Sciatic nerve (tissue), 2 donors: Measurements from ENCODE around the gene FAM78A. TPM values are rescaled to one million over a fixed set of nuclear protein-coding genes. Genes with fewer than 3 reads are reported as not detected.

Source experiments
- ATAC-seq: fragments of 200-7000 bp; cut with Tn5 transposase; one replicate; pipeline ENCODE4 v1.9.1; 2020; ENCODE audit warnings: mild to moderate bottlenecking, moderate library complexity
- DNase-seq: peaks from one replicate; pipeline ENCODE4 v3.0.0-alpha.2; 2020; ENCODE audit warnings: low spot score
- intact Hi-C: fragments of 100-400 bp; cut with DNase I; formaldehyde crosslinking; loops from one replicate; pipeline ENCODE4 v1.14.2; 2022
- total RNA-seq: library from RNA; stranded (reverse); fragmentation: NEBNext Ultra II Directional; extraction: Animal tissue kit (Norgen Biotek cat#: 25700); gene quantifications from one replicate; pipeline ENCODE4 v1.2.1, GENCODE V29; 2021
- donor health status: DM: no; HTN: no; CAD: no.
- donor health status: DM: no; HTN: no; CAD: no.

FAM78A gene
- total RNA-seq, 1 donor from 2014 or later = 4.2 TPM

DNA sequence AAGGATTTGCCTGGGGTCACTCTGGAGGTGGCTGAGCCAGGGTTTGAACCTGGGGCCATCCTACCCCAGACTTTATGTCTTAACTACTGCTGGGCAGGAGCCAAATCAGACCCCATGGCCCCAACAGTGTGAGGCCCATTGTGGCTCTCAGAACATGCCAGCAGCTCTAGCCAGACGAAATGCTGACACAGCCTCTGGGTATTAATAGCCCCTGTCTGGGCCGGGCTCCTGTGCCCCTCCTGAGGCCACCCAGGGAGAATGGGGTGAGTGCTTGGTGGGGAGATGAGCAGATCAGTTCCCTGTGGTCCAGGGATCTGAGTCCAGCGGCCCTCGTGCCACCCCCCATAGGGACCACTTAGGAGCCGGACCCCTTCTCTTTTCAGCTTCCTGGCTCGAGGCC lies 11.0 kb upstream of the FAM78A start:
- DNase-seq (no peak), ATAC-seq (no peak)
- intact Hi-C loops = no loop called here

- intact Hi-C loops = no loop called here
- DNase-seq = no peak
- no peak for ATAC-seq
Measured at GRCh38 chr9:131284856-131285255, 8.5 kb upstream of the FAM78A start.

- intact Hi-C loops = no loop called here
- DNase-seq = no peak
- ATAC-seq = no peak
Measured at GRCh38 chr9:131282688-131283422, 6.5 kb upstream of the FAM78A start.

DNA sequence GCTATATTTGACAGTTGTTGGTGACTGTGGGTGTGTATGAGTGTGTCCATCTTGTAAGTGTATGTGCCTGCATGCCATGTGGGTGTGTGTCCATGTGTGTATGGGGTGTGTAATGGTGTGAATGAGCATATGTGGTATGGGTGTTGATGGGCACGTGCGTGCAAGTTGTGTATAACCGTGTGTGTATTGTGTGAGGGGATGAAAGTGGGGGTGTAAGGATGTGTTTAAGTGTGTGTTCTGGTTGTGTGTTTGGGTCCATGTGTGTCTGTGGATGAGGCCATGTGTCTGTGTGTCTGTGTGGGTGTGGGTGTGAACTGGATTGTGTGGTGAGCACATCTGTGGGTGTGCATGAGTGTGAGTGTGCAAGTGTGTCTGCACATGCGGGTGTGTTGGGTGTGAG lies 5.9 kb upstream of the FAM78A start:
- ATAC-seq (no peak), DNase-seq (no peak)
- intact Hi-C loops = no loop called here

DNA sequence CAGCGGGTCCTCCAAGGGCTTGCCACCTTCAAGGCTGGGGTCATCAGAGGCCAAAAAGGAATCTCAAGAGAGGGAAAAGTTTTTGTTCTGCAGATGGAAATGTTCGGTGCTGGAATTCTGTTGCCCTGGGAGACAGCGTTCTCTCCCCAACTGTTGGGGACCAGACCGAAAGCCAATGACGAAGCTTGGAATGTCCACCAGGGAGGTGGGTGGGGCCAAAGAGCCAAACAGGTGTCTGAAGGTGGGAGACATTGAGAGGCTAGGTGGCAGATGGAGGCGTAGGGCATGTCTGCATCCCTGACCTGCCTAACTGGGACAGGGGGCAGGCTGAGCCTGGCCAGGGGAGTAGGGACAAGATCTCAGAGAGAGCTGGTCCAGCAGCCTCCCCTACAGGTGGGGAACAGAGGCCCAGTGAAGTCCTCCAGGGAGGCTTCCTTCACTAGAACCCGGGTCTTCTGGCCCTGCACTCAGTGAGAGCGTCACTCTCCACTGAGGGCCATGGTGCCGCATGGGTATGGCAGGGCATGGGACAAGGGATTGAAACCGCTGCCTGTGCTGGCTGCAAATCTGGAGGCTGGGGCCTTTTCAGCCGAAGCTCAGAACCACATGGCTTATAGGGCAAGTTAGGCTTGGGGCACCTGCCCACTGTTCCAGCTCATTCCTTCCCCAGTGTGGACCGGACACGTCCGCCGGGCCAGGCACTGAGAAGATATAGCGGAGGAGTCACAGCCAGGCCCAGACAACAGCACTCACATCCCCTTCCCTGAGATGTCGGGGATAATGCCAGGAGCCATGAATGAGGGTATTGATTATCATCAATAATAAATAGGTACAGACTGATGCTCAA lies 5.0 kb upstream of the FAM78A start:
- DNase-seq = no peak
- intact Hi-C loops = no loop called here
- no peak for ATAC-seq

GRCh38 chr9:131280660-131281059 lies 4.3 kb upstream of the FAM78A start:
- intact Hi-C loops = no loop called here
- ATAC-seq (no peak), DNase-seq (no peak)

DNA sequence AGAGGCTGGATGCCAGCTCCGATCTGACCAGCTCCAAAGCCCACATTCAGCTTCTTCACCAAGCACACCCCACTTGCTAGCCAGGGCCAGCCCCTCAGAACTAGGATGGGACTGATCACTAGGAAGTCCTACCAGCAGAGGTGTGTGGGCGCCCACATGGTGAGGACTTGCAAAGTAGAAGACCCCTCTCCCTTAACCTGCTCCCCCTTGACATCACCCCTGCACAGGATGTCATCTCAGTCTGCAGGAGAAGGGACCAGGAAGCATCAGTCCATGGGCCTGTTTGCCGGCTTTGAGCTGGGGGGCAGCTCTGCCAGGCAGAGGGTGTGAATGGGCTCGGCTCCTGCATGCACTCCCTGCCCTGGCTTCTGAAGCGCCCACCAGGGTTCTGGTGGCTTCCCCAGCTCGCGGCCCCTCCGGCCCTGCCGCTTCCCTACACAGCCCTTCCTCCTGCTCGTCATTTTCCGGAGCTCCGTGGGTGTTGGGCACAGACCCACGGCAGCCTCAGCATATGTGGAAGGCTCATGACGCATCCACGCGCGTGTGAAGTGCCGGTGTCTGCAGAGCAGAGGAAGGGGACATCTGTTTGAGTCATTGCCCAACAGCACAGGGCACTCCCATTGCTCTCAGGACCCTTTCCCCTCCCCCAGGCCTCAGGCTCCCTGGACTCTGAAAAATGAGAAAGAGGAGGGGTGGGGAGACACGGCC lies 3.7 kb upstream of the FAM78A start:
- ATAC-seq = no peak
- no peak for DNase-seq
- intact Hi-C loops = no loop called here

- ATAC-seq = no peak
- intact Hi-C loops = no loop called here
- DNase-seq = no peak
Measured at GRCh38 chr9:131279196-131279862, 3.0 kb upstream of the FAM78A start.

DNA sequence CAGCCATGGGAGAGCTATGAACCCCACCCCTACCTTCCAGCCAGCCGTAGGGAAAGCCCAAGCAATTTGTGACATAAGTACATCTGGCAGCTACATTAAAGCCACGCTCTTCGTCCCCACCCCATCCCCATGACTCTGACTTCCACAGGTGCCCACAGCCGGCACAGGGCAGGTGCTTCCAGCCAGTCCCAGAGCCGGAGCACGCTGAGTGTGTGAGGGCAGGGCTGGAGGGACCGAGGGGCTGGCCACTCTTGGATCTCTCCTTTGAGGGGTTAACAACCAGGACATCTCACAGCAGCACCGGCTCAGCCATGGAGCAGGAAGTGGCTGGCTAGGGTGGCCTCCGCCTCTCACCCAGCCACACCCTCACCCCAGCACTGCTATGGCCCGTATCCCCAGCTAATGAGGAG lies 2.4 kb upstream of the FAM78A start:
- ATAC-seq (no peak), DNase-seq (no peak)
- intact Hi-C loops = no loop called here

GRCh38 chr9:131277910-131278701 lies 1.8 kb upstream of the FAM78A start:
- peak; percentile 88 for DNase-seq

GRCh38 chr9:131277287-131277909 lies 1.1 kb upstream of the FAM78A start:
- ATAC-seq (no peak), DNase-seq (no peak)
- intact Hi-C loops = no loop called here

More at GRCh38 chr9:131277910-131278701, 1.8 kb upstream of the FAM78A start:
- peak; percentile 86 for ATAC-seq
- intact Hi-C loops = no loop called here

DNA sequence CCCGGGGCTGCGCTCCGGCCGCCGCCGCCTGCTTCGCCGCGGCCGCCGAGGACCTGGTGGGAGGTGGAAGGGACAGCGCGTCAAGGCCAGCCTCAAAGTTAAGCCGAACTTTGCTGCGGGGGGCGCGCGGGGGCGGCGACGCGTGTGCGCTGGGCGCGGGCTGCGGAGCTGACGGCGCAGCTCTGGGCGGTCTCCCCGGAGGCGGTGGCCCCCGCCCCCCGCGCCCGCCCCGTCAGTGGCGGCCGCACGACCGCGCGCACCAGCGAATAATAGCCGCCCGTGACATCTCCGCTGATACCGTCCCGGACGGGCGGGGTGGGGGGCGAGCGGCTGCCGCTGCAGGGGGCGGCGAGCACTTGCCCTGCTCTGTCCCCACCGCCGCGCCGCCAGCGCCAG lies 579 bp upstream of the FAM78A start:
- DNase-seq = no peak
- ATAC-seq = no peak
- intact Hi-C loops = no loop called here

- intact Hi-C loops = no loop called here
- no peak for DNase-seq
- ATAC-seq = peak; percentile 47
Measured at GRCh38 chr9:131275332-131276093, 797 bp downstream of the FAM78A start.

- ATAC-seq (peak; percentile 71), DNase-seq (no peak)
- intact Hi-C loops = no loop called here
Measured at GRCh38 chr9:131274674-131275331, 1.5 kb downstream of the FAM78A start.

DNA sequence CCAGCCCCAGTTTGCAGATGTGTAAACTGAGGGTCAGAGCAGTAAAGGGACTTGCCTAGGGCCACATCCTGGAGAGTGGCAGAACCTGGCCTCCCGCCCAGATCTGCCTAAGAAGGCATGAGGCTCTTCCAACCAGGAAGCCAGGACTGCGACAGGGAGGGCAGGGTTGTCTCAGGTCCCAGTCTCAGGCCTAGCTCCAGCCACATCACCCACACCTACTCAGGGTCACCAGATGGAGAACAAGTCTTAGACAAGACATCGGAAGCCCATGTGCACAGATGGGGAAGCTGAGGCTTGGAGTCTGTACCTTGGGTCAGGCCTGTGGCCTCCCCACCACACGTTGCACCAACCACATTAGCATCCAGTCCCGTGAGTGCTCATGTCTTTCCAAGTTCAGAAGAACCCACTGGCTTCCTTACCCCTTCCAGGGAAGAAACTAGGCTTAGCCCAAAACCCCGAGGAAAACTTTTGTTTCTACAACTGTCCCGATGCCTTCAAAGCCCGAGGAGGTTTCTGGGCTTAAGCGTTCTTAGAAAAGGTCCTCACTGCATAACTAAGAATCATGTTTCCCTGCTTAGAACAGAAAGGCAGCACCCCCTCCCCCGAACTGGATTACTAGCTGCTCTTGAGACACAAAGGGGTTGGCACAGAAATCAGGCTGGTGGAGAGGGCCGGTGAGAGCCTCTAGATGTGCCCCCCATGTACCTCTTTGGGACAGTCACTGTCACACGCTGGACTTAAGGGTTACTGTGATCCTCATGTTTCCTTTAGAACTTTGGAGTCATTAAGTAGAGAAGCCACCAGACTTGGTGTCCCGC lies 2.2 kb downstream of the FAM78A start:
- intact Hi-C loops = no loop called here
- ATAC-seq (peak; percentile 0), DNase-seq (no peak)
